GM18505 (cell line): ENCODE measurements around the gene EGR4.

Experiments
- ATAC-seq: cut with Tn5 transposase; IDR thresholded peaks from one replicate; pipeline ENCODE4 v1.9.1; 2021; ENCODE audit not compliant: unreplicated experiment
- POLR2A ChIP-seq: IDR thresholded peaks from 4 replicates; pipeline ENCODE4 v1.6.1; 2011; ENCODE audit warnings: borderline replicate concordance; ENCODE audit not compliant: insufficient read depth, insufficient read length; ENCODE audit errors: extremely low read depth

The EGR4 gene

DNA sequence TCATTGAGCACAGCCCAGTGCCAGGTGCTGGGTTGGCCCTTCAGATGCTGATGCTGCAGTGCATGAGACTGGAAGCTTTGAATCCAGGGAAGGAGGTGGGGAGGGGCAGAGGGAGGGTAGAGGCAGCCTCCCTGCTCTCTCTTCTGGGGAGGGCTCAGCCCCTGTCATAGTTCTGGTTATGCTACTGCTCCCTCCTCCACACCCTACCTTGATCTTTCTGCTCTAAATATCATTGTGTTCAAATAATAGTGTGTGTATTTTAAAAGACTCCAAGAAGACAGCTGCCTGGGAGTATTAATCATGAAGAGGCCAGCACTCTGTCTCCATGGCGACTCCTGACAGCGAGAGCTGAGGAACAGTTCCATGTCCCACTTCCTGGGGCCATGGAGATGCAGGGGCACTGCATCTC lies 3.8 kb upstream of the EGR4 start:
- no peak for ATAC-seq

DNA sequence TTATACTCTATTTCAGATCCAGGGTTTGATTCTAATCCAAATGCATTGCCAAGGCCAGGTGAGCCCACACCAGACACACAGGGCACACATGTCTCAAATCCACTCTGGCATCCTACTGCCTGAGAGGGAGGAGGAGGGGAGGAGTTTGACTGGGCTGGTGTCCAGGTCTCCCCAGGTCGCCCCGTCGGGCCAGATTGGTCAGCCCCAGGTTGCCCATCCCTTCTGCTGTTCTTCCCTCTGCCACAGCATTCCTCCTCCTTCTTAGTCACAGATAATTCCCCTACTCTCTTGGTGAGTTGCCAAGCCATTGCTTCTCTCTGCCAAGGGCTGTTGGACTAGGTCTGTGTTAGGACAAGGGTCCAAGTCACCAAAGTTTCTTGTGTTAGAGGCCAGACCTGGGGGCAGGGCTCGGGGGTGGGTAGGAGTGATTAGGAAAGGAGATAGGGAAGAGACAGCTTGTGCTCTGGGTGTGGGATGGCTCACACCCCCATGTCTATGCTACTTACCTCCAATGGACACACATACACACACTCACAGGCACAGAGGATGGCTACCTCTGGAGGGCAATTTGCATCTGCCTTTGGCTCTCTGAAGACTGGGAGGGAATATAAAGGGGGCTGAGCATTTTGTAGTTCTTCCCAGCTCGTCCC lies 2.5 kb upstream of the EGR4 start:
- no peak for TF ChIP-seq POLR2A
- no peak for ATAC-seq

More for the DNA sequence above, 3.8 kb upstream of the EGR4 start:
- no peak for TF ChIP-seq POLR2A

GRCh38 chr2:73294239-73294638 lies 891 bp upstream of the EGR4 start:
- no peak for TF ChIP-seq POLR2A
- no peak for ATAC-seq

DNA sequence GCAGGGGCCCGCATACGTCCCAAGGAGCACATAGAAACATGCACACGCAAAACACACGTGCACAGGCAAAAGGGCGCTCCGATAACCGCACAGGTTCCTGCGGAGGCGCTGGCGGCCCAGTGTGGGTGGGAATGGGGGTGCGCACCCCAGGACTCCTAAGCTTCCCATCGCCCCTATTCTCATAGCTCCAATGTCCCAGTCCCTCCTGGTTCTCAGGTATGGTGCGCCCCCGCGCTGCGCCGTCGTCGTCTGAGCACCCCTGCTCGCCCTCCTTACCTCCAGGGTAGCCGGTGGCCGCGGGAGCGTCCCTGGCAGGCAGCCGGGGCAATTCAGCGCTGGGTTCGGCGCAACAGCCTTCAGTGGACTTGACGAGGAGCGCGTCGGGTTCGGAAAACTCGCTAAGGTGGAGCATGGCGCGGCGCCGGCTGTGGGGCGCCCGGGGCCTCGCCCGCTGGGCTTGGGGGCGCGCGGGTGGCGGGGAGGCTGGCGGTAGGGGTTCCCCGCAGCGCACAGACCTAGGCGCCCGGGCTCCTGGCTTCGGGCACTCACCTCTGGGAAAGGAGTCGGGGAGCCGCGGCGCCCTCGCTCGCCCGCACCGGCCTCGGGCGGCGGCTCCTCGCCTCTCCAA lies 328 bp downstream of the EGR4 start:
- ATAC-seq: no peak
- no peak for TF ChIP-seq POLR2A

DNA sequence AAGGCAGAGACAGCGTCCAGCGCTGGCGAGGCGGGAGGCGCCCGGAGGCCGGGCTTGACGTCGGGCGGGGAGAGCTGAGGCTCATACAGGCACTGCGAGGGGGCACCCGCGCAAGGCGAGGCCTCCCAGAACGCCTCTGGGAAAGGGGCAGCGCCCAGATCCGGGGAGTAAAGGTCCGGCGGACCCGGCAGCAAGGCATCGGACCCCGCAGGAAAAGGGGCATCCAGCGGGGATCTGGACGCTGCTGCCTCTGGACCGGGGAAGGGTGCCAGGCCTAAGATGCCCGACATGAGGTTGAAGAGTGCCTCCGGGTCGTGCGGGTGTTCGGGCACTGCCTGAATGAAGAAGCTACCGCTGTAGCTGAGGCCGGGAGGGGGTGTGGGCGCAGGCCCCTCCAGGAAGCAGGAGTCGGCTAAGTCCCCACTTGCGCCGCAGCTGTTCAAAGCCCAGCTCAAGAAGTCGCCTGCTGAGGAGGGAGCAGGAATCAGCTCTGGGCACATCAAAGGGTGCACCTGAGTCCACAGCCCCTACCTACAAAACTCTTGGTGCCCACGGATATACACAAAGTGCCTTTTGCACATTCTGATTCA lies 937 bp downstream of the EGR4 start:
- no peak for TF ChIP-seq POLR2A
- ATAC-seq: no peak

DNA sequence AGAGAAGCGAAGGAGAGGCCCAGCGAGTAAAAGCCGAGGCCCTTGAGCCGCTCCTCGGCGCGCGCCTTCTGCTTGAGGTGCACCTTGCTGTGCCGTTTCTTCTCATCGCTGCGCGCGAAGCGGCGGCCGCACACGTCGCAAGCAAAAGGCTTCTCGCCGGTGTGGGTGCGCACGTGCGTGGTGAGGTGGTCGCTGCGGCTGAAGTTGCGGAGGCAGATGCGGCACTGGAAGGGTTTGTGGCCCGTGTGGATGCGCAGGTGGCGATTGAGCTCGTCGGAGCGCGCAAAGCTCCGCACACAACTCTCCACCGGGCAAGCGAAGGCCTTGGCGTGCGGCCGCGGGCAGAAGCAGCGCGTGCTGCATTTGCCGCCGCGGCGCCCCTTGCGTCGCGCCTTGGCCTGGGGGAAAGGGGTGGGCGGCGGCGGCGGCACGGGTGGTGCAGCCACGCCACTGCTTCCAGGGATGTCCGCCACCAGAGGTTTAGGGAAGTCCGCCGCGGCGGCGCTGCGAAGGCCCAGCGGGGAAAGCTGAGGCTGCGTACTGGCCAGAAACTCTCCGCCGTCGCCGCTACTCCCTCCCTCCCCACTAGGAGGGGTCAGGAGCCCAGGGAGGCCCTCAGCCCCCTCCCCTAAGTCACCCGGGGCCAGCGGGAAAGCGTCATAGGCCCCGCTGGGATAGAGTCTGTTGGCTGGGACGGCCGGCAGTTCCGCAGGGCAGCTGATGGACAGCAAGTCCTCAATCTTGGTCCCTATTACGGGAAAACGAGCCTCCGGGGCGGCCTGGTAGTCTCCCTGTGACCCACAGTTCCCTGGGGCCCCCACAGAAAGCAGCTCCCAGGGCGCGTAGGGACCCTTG lies 1.7 kb downstream of the EGR4 start:
- no peak for ATAC-seq
- no peak for TF ChIP-seq POLR2A

- TF ChIP-seq POLR2A: no peak
- no peak for ATAC-seq
Observed at GRCh38 chr2:73291093-73291460, 2.3 kb downstream of the EGR4 start.

DNA sequence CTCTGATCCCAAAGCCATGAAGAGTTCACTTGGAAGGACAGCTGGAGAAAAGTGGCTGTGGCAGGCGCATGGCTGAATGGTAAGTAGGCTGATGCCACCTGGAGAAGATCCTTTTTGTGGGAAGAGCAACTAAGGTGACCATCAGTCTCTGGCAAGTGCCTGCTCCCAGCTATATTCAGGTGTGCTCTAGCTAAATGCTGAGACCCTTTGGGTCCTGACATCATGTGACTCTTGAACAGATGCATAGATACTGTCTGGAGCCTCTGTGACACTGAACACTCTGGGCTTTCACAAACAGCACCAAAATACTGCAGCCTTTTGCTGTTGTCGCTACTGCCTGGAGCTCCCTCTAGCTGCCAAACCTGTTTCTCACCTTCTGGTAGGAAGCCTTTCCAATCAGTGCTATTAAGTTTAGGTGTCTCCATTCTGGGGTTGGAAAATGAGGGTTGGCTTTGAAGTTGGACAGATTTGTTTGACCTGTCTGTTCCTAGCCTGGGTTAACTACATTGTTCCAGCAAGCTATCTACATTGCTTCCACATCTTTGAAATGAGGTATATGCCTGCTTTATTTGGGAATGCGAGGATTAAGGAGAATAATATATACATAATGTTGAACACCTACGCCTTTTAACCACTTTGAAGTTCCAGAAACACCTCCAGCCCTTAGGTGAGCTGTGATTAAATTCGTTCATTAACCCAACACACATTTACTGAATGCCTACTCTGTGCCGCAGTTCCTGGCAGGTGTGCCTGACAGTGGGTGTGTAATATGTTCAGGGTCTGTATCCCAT lies 3.1 kb downstream of the EGR4 start:
- TF ChIP-seq POLR2A: no peak

GRCh38 chr2:73289304-73289703 lies 4.0 kb downstream of the EGR4 start:
- no peak for TF ChIP-seq POLR2A
- ATAC-seq: no peak

More for the DNA sequence above, 3.1 kb downstream of the EGR4 start:
- no peak for ATAC-seq

- ATAC-seq: no peak
- no peak for TF ChIP-seq POLR2A
Observed at GRCh38 chr2:73286134-73286655, 7.2 kb downstream of the EGR4 start.

GRCh38 chr2:73285159-73285739 lies 8.1 kb downstream of the EGR4 start:
- ATAC-seq: peak; percentile 53
- TF ChIP-seq POLR2A: no peak
